Dendritic cell treated with granulocyte-macrophage colony-stimulating factor and Interleukin-4, amounts not matched to agents 40 ng/mL and 50 ng/mL, for 4 days (primary cell): Measurements from ENCODE around the gene GDF15.
"Not testable (repeated sequence)": the region's sequence is repeated elsewhere in the genome, so short reads cannot be mapped to it uniquely, and the experiment has no call there.

Experiments used
- H3K27ac Mint-ChIP-seq: one replicate; pipeline ENCODE4 v1.8.0; 2022; ENCODE audit warnings: mild to moderate bottlenecking, mixed read lengths
- H3K27me3 Mint-ChIP-seq: one replicate; pipeline ENCODE4 v1.8.0; 2022; ENCODE audit warnings: mild to moderate bottlenecking, mixed read lengths
- H3K36me3 Mint-ChIP-seq: one replicate; pipeline ENCODE4 v1.8.0; 2022; ENCODE audit warnings: low read depth, mixed read lengths
- H3K4me1 Mint-ChIP-seq: one replicate; pipeline ENCODE4 v1.8.0; 2022; ENCODE audit warnings: low read depth, mixed read lengths
- H3K4me3 Mint-ChIP-seq: one replicate; pipeline ENCODE4 v1.8.0; 2022; ENCODE audit warnings: mild to moderate bottlenecking, moderate library complexity, mixed read lengths
- H3K9me3 Mint-ChIP-seq: one replicate; pipeline ENCODE4 v1.8.0; 2022; ENCODE audit warnings: mixed read lengths
- intact Hi-C: fragments of 100-400 bp; cut with micrococcal nuclease; formaldehyde crosslinking; loops from one replicate; pipeline ENCODE4 v1.15.0; 2022

GDF15 gene

GRCh38 chr19:18385675-18386542 is at the start of gene GDF15:
TSS of gene GDF15 (plus strand) at chr19:18386158. CDS start at chr19:18386190, 32 bp downstream.
- H3K4me1 Mint-ChIP-seq = peaks cover 60% of the 10 kb centered on the region
- peaks cover 23% of the 10 kb centered on the region for H3K27me3 Mint-ChIP-seq
- no peak within 1 kb of the TSS for H3K4me3 Mint-ChIP-seq
- intact Hi-C loops = loop anchor here (5.0 kb wide), 1 partner anchor 39 kb away; no protein-coding TSS in a partner anchor
- H3K27ac Mint-ChIP-seq = no peak within 1 kb of the TSS
- H3K36me3 Mint-ChIP-seq = peaks cover 19% of the 10 kb centered on the region
- no peaks in the 10 kb centered on the region for H3K9me3 Mint-ChIP-seq

- H3K36me3 Mint-ChIP-seq = peaks cover 31% of the 10 kb centered on the region
- intact Hi-C loops = no loop called here
- peaks cover 49% of the 10 kb centered on the region for H3K4me1 Mint-ChIP-seq
- no peaks in the 10 kb centered on the region for H3K27me3 Mint-ChIP-seq
- H3K27ac Mint-ChIP-seq = peak overlapping the region; percentile 25
- no peaks in the 10 kb centered on the region for H3K9me3 Mint-ChIP-seq
- no peak overlapping the region for H3K4me3 Mint-ChIP-seq
Measured at GRCh38 chr19:18338541-18338940, 47.4 kb upstream of the GDF15 start.

- intact Hi-C loops = no loop called here
- Mint-ChIP-seq H3K27me3 (no peaks in the 10 kb centered on the region), H3K9me3 (no peaks in the 10 kb centered on the region), H3K27ac (no peak overlapping the region), H3K4me3 (peak overlapping the region; percentile 85), H3K4me1 (peaks cover 55% of the 10 kb centered on the region), H3K36me3 (peaks cover 43% of the 10 kb centered on the region)
Measured at GRCh38 chr19:18339723-18340122, 46.2 kb upstream of the GDF15 start.

- H3K9me3 Mint-ChIP-seq = no peaks in the 10 kb centered on the region
- H3K27me3 Mint-ChIP-seq = no peaks in the 10 kb centered on the region
- H3K4me3 Mint-ChIP-seq = peak within 1 kb of the TSS; percentile 85
- peaks cover 49% of the 10 kb centered on the region for H3K36me3 Mint-ChIP-seq
- intact Hi-C loops = no loop called here
- H3K4me1 Mint-ChIP-seq = peaks cover 59% of the 10 kb centered on the region
- peak within 1 kb of the TSS; percentile 84 for H3K27ac Mint-ChIP-seq
Measured at GRCh38 chr19:18340190-18340989, 45.6 kb upstream of the GDF15 start, which contains the start of gene PGPEP1. TSS of gene PGPEP1 (plus strand) at chr19:18340598. CDS start at chr19:18340682, 84 bp downstream.

GRCh38 chr19:18340990-18341868 is 44.7 kb upstream of the GDF15 start:
- Mint-ChIP-seq H3K4me1 (peaks cover 64% of the 10 kb centered on the region), H3K4me3 (peak overlapping the region; percentile 85)

GRCh38 chr19:18342090-18342632 is 43.8 kb upstream of the GDF15 start:
- intact Hi-C loops = no loop called here
- Mint-ChIP-seq H3K27ac (no peak overlapping the region), H3K4me1 (peaks cover 66% of the 10 kb centered on the region), H3K36me3 (peaks cover 64% of the 10 kb centered on the region), H3K9me3 (no peaks in the 10 kb centered on the region), H3K27me3 (no peaks in the 10 kb centered on the region), H3K4me3 (peak overlapping the region; percentile 85)

More at GRCh38 chr19:18340990-18341868, 44.7 kb upstream of the GDF15 start:
- H3K27me3 Mint-ChIP-seq = no peaks in the 10 kb centered on the region
- peaks cover 55% of the 10 kb centered on the region for H3K36me3 Mint-ChIP-seq
- H3K9me3 Mint-ChIP-seq = no peaks in the 10 kb centered on the region
- peak overlapping the region; percentile 84 for H3K27ac Mint-ChIP-seq
- intact Hi-C loops = no loop called here

GRCh38 chr19:18344582-18344950 is 41.4 kb upstream of the GDF15 start:
- H3K9me3 Mint-ChIP-seq = no peaks in the 10 kb centered on the region
- peaks cover 78% of the 10 kb centered on the region for H3K36me3 Mint-ChIP-seq
- H3K27ac Mint-ChIP-seq = no peak overlapping the region
- no peak overlapping the region for H3K4me3 Mint-ChIP-seq
- H3K4me1 Mint-ChIP-seq = peaks cover 49% of the 10 kb centered on the region
- intact Hi-C loops = no loop called here
- no peaks in the 10 kb centered on the region for H3K27me3 Mint-ChIP-seq

GRCh38 chr19:18345296-18345695 is 40.7 kb upstream of the GDF15 start:
- Mint-ChIP-seq H3K4me3 (no peak overlapping the region), H3K27ac (no peak overlapping the region), H3K27me3 (no peaks in the 10 kb centered on the region), H3K4me1 (peaks cover 46% of the 10 kb centered on the region), H3K9me3 (no peaks in the 10 kb centered on the region), H3K36me3 (peaks cover 84% of the 10 kb centered on the region)
- intact Hi-C loops = loop anchor here (5.0 kb wide), 1 partner anchor 42 kb away; the partner anchor contains the start of gene GDF15

GRCh38 chr19:18346091-18346490 is 39.9 kb upstream of the GDF15 start:
- H3K9me3 Mint-ChIP-seq = no peaks in the 10 kb centered on the region
- H3K4me1 Mint-ChIP-seq = peaks cover 43% of the 10 kb centered on the region
- intact Hi-C loops = loop anchor here (5.0 kb wide), 1 partner anchor 41 kb away; the partner anchor contains the start of gene GDF15
- H3K36me3 Mint-ChIP-seq = peaks cover 82% of the 10 kb centered on the region
- no peak overlapping the region for H3K27ac Mint-ChIP-seq
- no peaks in the 10 kb centered on the region for H3K27me3 Mint-ChIP-seq
- no peak overlapping the region for H3K4me3 Mint-ChIP-seq

GRCh38 chr19:18348171-18348570 is 37.8 kb upstream of the GDF15 start:
- H3K9me3 Mint-ChIP-seq = no peaks in the 10 kb centered on the region
- H3K27ac Mint-ChIP-seq = no peak overlapping the region
- H3K4me3 Mint-ChIP-seq = no peak overlapping the region
- H3K4me1 Mint-ChIP-seq = peaks cover 29% of the 10 kb centered on the region
- peaks cover 76% of the 10 kb centered on the region for H3K36me3 Mint-ChIP-seq
- H3K27me3 Mint-ChIP-seq = no peaks in the 10 kb centered on the region
- intact Hi-C loops = loop anchor here (2.0 to 5.0 kb wide), 2 partner anchors 39 to 61 kb away; partner anchors contain the start of gene GDF15

GRCh38 chr19:18348818-18349339 is 37.1 kb upstream of the GDF15 start:
- H3K9me3 Mint-ChIP-seq, H3K4me3 Mint-ChIP-seq, H3K27me3 Mint-ChIP-seq, H3K27ac Mint-ChIP-seq: not testable (repeated sequence)
- Mint-ChIP-seq H3K4me1 (peaks cover 29% of the 10 kb centered on the region), H3K36me3 (peaks cover 76% of the 10 kb centered on the region)
- intact Hi-C loops = loop anchor here (2.0 to 5.0 kb wide), 2 partner anchors 38 to 60 kb away; partner anchors contain the start of gene GDF15

GRCh38 chr19:18349524-18350128 is 36.3 kb upstream of the GDF15 start:
- no peaks in the 10 kb centered on the region for H3K27me3 Mint-ChIP-seq

More at GRCh38 chr19:18349524-18350128, 36.3 kb upstream of the GDF15 start:
- H3K9me3 Mint-ChIP-seq = no peaks in the 10 kb centered on the region
- H3K36me3 Mint-ChIP-seq = peaks cover 73% of the 10 kb centered on the region
- intact Hi-C loops = loop anchor here (2.0 to 5.0 kb wide), 2 partner anchors 38 to 59 kb away; partner anchors contain the start of gene GDF15
- H3K4me1 Mint-ChIP-seq = peaks cover 24% of the 10 kb centered on the region
- H3K4me3 Mint-ChIP-seq = no peak overlapping the region
- H3K27ac Mint-ChIP-seq = no peak overlapping the region
